HG03575 (cell line): ENCODE measurements around the gene RBBP8.

ENCODE experiments used
- ATAC-seq: cut with Tn5 transposase; IDR thresholded peaks from one replicate; pipeline ENCODE4 v1.9.1; 2021; ENCODE audit not compliant: unreplicated experiment, insufficient number of reproducible peaks, low FRiP score; ENCODE audit errors: extremely low read depth

RBBP8 gene

DNA sequence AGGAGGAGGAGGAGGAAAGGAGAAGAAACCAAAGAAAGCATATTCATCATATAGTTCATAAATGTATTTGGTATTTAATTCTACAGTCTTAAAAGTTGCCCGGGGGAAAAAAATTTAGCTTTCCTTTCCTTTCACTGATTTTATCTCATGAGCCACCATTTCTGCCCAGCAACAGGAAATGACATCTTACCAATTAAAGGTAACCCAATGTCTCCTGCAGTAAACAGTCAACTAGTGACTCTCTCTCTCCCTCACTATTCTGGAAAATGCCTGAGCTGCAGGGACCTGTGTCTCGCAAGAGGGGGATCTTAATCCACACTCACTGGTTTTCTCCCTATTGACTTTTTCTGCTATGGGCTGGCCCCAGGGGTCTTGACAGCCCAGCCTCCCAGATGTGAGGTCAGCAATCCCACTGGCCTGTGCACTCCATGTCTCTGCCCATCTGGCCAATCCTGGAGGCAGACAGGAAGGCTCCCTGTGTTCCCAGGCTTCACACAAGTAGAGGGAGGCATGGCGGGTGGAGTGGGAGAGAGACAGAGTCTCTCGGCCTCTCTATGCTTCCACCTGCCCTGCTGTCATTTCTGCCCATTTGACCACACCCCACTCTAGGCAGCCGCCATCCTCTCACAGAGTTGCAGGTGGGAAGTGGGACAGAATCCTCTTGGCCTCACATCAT, 116.7 kb downstream of the RBBP8 start:
- no peak for ATAC-seq

DNA sequence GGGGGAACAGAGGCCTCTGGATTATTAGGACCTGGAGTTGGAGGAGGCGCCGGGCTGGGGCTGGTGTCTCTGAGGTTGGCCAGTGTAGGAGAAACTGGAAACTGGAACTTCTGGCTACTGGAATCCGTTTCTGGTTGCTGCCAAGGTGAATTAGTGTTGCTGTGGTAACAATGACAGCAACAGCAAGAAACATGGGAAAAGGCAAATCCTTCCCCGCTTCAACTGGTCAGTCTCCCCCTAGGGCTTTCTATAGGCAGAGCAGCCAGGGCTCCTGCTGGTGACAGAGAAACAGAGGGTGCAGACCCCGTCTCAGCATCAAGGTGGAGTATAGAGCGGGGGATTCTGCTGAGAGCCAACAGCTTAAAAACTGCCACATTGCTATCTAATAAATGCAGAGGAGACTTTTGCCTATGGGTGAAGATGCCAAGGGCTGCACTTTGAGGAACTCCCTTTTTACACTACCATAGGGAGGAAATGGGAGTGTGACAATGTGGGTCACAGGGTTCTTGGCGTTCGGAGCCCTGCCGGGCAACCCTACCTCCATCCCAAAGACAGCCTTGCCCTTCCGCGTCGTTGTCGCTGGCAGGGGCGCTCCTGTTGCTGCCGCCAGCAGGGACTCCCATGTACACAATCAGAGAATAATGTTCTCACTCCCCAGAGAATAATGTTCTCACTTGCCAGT, 120.8 kb downstream of the RBBP8 start:
- no peak for ATAC-seq

DNA sequence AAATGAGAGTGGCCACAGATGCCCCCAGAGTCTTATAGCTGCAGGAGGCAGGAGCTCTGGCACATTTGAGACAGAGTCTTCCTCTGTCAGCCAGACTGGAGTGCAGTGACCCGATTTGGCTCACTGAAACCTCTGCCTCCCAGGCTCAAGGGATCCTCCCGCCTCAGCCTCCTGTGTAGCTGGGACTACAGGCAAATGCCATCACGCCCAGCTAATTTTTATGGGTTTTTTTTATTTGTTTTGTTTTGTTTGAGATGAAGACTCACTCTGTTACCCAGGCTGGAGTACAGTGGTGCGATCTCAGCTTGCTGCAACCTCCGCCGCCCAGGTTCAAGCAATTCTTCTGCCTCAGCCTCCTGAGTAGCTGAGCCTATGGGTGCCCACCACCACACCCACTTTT, 121.4 kb downstream of the RBBP8 start:
- ATAC-seq = no peak

DNA sequence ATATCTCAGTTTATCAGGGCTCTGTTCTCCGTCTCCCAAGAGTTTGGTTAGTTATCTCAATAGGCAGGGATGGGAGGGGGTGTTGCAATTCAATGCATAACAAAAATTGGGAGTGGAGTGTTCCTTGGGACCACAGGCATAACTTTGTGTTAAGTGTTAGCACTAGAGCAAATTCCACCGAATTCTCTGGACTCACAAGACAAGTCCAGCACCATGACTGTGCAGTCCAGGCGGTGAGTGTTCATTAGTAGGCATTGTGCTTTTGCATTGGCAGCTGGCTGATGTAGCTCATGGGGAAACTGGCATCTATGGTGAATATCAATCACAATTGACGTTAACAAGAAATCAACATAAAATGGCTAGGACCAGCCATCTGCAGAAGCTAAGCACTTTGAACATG, 123.2 kb downstream of the RBBP8 start:
- no peak for ATAC-seq

DNA sequence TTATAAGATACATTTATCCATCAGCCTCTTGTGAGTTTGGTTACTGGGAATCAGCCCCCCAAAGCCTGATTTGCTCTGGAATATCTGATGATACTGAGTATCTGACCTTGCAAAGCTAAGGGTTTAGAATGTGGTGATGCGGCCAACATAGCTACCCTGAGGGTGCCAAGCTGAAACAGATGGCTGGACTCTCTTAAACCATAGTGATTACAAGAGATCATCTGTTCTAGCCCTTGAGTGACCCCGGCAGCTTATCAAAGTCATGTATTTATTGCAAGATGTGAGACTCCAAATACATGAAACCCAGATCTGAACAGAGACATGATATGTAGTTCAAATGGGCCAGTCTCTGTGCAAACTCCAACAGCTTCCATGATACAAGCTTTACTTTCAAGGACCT, 124.0 kb downstream of the RBBP8 start:
- ATAC-seq = no peak

DNA sequence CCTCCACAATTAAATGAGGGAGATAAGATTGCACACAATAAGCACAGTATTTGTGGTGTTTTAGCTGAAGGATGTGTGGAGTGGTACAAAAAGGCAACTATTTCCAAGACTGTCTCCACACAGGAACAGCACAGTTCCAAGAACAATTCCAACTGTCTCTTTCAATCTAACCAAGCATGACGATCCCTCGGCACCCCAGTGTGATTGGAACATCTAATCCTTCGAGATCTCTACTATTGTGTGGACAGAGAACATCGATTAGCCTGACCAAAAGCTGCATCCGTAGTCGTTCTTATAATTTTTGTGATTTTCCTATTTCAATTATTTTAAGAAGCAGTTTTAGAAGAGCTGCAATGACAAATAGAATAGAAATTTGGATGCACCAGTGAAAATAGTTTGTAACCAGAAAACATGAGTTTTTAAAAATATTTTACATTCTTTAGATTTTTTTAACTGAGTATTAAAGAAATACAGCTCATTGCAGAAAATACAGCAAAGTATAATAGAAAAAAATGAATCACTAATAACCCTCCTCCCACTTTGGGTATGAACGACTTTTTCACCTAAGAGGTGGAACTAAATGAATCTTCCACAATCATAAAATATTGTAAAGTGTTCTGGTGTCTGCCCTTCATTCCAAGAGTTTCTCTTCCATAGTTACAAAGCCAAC, 125.8 kb downstream of the RBBP8 start:
- no peak for ATAC-seq

DNA sequence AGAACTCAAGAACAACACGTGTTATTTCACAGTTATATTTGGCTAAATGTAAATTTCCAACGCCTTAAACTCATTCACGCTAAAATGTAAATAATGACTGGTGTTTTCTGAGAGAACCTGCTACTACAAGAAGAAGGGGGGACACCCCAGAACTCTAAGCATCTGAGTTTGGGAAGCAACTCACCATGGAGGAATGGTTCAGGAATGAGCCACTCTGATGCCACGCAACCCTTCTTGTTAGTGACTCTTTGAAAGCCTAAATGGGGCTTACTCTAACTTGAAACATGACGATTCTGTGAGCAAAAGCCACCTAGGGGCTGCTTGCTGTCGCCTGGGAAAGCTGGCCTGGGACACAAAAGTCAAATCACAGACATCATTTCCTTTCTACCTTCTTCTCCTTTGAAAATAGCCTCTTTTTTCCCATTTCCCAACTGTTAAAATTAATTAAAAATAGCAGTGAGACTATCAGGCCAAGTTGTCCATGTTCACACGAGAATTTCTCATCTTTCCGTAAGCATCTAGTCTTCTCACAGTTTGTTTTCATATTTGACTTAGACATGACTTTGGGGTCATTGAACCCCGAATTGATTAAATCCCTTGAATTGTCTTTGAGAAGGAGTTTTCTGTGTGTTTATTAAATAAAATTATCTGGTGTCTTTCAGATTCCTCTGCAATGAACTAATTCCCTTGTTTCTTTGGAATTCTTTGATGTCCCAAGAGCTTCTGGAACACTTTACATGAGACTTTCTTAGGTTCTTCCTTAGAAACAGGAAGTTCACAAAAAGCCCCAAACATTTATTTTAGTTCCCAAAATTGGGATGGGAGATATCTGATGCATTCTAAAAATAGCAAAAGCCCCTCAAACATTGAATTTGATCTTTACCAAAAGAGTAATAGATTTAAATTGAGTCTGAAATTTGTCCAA, 126.7 kb downstream of the RBBP8 start:
- ATAC-seq = no peak

DNA sequence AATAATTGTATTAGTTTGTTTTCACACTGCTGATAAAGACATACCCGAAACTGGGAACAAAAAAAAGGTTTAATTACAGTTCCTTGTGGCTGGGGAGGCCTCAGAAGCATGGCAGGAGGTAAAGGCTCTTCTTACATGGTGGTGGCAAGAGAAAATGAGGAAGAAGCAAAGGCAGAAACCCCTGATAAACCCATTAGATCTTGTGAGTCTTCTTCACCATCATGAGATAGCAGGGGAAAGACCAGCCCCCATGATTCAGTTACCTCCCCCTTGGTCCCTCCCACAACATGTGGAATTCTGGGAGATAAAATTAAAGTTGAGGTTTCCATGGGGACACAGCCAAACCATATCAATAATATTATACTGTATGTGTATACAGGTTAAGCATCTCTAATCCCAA, 128.9 kb downstream of the RBBP8 start:
- ATAC-seq = no peak

DNA sequence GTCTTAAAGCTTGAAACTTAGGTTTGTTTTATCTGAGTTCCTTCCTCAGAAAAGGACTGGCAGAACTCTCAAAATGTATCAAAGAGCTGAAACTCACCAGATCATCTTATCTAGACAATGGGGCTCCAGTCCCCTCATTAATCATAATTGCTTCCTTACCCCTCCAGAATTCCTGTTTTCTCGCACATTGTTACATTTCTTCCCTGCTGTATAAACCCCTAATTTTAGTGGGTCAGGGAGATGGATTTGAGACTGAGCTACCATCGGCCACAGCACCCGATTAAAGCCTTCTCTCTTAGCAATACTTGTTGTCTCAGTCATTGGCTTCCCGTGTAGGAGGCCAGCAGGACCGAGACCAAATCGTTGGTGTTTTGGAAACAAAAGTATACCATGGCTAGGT, 130.4 kb downstream of the RBBP8 start:
- ATAC-seq = no peak

DNA sequence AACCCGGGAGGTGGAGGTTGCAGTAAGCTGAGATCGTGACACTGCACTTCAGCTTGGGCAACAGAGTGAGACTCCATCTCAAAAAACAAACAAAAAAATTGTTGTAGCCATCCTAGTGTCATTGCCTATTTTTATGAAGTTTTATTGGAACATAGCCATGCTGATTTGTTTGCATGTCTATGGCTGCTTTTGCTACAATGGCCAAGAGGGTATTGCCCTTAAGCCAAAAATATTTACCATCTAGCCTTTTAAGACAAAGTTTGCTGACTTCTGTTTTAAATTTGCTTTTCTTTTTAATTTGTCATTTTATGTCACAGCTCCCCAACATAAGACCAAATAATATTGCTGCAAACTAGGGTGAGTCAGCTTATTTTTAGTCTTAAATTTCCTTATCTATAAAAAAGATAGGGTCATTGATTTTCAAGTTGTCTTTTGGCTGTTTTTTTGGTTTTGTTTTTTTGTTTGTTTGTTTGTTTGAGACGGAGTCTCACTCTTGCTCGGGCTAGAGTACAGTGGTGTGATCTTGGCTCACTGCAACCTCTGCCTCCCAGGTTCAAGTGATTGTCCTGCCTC, 132.2 kb downstream of the RBBP8 start:
- no peak for ATAC-seq

DNA sequence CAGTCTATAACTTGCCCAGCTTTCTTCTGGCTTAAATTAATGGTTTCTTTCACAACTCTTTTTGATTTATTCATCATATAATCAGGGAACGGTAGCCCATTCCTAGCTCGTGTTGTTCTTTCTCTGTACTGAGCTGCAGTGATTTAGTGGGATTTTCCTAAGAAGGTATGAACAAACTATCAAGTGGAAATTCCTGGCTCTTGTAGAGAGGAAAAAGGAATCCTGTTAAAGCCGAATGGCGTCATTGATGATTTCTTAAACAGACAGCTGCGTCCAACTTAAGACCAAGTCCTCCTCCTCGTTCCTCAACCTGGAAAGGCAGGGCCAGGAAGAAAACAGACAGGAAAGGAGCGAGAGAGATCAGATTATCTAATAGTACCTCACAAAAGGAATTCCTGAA, 132.9 kb downstream of the RBBP8 start:
- no peak for ATAC-seq

DNA sequence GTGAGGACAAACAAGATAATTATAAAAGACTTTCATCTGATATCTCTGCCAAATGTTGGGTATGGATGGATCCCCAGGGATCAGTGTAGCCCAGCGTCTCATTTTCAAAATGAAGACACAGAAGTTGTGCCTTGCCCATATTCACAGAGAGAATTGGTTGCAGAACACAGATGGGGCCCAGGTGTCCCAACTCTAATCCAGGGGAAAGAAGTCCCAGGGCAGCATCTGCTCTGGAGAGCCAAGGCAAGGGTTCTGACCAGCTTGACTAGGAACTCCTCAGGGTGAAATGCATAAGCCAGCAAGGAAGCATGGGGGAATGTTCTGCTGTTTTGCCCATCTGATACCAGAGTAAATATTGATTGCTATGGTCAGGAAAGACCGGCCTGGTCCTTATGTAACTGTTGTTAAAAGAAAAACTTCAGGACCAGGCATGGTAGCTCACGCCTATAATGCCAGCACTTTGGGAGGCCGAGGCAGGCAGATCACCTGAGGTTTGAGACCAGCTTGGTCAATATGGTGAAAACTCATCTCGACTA, 133.4 kb downstream of the RBBP8 start:
- no peak for ATAC-seq

DNA sequence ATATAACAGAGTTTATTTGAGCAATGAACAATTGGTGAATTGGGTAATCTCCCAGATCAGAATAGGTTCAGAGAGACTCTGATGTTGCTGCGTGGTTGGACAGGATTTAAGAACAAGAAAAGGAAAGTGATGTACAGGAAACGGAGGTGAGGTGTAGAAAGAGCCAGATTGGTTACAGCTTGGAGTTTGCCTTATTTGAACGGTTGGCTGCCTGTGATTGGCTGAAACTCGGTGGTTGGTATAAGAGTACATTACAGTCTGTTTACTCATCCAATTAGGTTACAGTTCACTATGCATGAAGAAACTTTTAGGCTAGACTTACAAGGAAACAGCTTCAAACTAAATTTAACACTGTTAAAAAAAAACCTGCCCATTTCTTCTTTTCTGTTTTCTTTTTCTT, 134.1 kb downstream of the RBBP8 start:
- ATAC-seq = no peak

DNA sequence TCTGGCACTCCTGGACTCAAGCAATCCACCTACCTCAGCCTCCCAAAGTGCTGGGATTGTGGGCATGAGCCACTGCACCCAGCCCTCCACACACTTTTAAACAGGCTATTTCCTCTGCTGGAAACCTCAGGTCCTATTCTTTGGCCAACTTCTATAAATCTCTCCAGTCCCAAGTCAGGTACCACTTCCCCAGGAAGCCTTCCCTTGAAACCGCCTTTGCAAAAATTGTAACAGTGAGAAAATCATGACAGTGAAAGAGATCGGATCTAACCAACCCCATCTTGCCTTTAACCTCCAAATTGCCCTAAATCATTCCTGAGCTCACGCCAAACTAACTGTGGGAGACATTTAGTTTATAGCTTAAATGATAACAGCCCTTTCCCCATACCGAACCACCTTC, 134.9 kb downstream of the RBBP8 start:
- no peak for ATAC-seq

DNA sequence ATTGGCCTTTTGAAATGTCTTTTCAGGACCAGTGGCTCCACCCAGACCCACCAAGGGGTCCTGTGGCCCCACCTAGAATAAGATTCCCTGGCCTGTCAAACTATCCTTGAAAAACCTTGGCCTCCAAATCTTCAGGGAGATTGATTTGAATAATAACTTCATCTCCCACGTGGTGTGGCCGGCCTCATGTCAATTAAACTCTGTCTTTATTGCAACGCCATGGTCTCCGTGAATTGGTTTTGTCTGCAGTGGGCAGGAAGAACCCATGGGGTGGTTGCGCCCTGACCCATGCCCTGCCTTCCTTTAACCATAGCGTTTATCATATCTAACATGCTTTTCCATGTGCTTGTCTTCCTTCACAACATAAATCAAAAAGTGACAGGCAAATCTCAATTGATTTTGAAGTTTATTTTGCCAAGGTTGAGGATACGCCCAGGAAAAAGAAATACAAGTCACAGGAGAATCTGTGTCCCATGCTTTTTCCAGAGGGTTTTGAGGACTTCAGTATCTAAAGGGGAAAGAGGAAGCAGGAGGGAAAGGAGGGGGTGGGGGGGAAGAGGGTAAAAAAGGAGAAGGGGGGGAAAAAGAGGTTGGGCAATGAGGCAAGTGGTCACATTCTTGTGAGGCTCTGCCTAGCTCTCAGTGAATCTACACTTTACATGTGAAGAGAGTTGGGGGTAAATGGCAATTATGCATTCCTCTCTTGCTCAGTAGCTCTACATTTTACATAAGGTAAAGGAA, 135.6 kb downstream of the RBBP8 start:
- no peak for ATAC-seq

DNA sequence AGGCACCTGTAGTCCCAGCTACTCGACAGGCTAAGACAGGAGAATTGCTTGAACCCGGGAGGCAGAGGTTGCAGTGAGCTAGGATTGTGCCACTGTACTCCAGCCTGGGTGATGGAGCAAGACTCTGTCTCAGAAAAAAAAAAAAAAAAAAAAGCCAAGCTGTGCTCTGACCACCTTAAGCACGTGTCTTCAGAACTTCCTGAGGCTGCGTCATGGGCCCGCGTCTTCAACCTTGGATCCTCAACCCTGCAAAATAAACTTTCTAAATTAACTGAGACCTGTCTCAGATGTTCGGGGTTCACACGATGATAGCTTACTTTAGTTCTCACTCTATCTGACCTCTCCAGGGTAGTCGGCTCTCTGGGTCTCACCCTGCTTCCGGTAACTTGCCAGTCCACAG, 136.4 kb downstream of the RBBP8 start:
- ATAC-seq = no peak

DNA sequence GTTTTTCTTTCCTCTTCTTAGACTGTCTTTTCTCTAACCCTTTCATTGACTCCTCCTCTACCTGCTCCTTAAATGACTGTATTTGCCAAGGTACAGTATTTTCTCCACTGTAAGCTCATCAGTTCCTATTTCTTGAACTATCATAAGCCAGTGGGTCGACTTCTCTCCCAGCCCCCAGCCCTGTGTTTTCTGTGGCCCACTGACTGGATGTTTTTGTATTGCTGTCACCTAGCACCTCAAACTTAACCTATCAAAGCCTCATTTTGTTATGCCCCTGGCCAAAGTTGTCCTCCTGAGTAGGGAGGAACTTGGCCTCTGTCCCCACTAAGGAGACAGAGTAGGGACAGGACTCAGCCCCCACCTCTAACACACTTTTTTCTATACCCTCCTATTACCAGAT, 136.8 kb downstream of the RBBP8 start:
- no peak for ATAC-seq

DNA sequence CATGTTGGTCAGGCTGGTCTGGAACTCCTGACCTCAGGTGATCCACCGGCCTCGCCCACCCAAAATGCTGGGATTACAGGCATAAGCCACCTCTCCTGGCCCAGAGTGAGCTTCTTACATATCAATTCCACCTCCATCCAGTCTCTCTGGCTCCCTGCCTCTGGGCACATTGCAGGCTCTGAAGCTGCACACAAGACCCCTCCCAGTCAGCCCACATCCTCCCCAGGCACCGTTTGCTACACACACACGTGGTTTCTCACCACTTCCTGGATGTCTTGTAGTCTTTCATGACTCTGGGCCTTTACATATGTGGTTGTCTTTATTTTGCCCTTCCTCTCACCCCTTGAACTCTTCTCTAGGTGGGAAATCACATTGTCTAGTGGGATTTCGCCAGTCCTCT, 138.2 kb downstream of the RBBP8 start:
- ATAC-seq = peak; percentile 99
